ENCODE measurements around the gene TBX1. TPM values are rescaled to one million over a fixed set of nuclear protein-coding genes. Genes with fewer than 3 reads are reported as not detected.
A peak's percentile ranks its signal among the peaks of the same experiment; 100 is the strongest.

Gene TBX1
- total RNA-seq, 1 donor from 2014 or later = 6.8 TPM

DNA sequence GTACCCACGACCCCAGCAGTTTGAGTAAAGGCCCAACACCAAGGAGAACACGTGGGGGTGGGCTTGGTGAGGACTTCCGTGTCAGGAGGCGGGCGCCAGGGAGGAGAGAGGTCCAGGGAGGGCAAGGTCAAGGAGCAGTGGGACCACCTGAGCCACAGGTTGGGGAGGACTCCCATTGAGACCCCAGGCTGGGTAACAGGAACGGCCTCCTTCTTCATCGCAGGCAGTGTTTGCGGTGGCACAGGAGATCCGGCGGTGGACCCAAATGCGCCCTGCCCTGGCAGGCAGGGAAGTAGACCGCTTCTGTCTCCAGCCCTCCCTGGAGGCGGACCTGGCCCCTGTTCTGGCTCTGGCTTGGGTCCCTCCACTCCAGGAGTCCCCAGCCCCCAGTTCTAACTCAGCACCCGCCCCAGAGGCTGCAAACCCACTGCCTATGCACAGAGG, 5.9 kb upstream of the TBX1 start:
- H3K4me1 Mint-ChIP-seq (ENCODE audit: low read depth, unreplicated experiment) = no peaks in the 10 kb centered on the region
- H3K4me3 Mint-ChIP-seq (ENCODE audit: unreplicated experiment) = no peak overlapping the region
- Histone ChIP-seq H3K9me3 (ENCODE audit: insufficient read depth, low read depth, low read length) (no peaks in the 10 kb centered on the region), H3K79me2 (ENCODE audit: insufficient read depth, low read length) (no peaks in the 10 kb centered on the region), H3K9ac (ENCODE audit: low read length) (no peak overlapping the region), H3K4me1 (ENCODE audit: insufficient read depth, low read length) (peaks cover 14% of the 10 kb centered on the region), H2AFZ (ENCODE audit: low read depth, low read length) (no peak overlapping the region), H3K36me3 (ENCODE audit: insufficient read depth, low read length) (no peaks in the 10 kb centered on the region), H3K4me2 (ENCODE audit: low read length) (no peak overlapping the region), H4K20me1 (ENCODE audit: insufficient read depth, low read length) (peaks cover 14% of the 10 kb centered on the region), H3K27ac (ENCODE audit: low read depth, low read length) (no peak overlapping the region), H3K27me3 (ENCODE audit: insufficient read depth, low read length) (peaks cover 65% of the 10 kb centered on the region), H3K4me3 (ENCODE audit: insufficient read depth, low read depth, low read length) (no peak overlapping the region)
- H3K9me3 Mint-ChIP-seq (ENCODE audit: unreplicated experiment) = peaks cover 2% of the 10 kb centered on the region
- peaks cover 54% of the 10 kb centered on the region for H3K27me3 Mint-ChIP-seq (ENCODE audit: low read depth, unreplicated experiment)
- TF ChIP-seq CTCF (IDR thresholded peaks at IDR 0.05; ENCODE audit: insufficient read depth, low read depth, low read length) = no peak
- TF ChIP-seq EZH2 (IDR thresholded peaks at IDR 0.05; ENCODE audit: insufficient read depth, low read length) = no peak
- no peak overlapping the region for H3K27ac Mint-ChIP-seq (ENCODE audit: unreplicated experiment)
- FAIRE-seq = no peak
- H3K36me3 Mint-ChIP-seq (ENCODE audit: low read depth, unreplicated experiment) = no peaks in the 10 kb centered on the region
- DNase-seq (ENCODE audit: low read depth) = no peak

DNA sequence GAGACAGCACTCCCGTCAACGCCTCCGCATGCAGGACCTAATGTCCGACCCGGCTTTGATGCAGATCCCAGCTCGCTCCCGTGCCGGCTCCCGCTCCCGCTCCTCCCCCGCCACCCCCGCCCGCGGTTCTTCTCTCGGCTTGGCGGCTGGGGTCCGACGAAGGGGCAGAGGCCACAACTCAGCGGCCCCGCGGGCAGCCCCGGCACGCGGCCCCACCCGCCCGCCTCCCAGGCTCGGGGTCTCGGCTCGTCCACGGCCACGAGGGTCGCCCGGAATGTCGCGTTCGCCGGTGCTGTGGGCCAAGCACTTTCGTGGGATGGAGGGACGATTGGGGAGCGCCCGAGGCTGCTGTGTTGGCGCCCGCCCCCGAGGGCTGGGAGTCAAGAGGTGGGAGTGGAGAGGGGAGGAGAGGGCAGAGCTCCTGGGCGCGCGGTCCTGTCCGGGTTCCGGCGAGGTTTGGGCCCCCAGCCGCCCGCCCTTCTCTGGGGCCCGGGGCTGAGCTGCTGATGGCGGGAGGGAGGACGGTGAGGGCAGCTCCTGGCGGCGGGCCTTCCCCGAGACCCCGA, 5.3 kb upstream of the TBX1 start:
- H4K20me1 ChIP-seq (ENCODE audit: insufficient read depth, low read length) = peaks cover 19% of the 10 kb centered on the region
- no peaks in the 10 kb centered on the region for H3K36me3 ChIP-seq (ENCODE audit: insufficient read depth, low read length)
- no peak overlapping the region for H3K4me3 Mint-ChIP-seq (ENCODE audit: unreplicated experiment)
- peaks cover 70% of the 10 kb centered on the region for H3K27me3 ChIP-seq (ENCODE audit: insufficient read depth, low read length)
- H3K4me1 Mint-ChIP-seq (ENCODE audit: low read depth, unreplicated experiment) = peaks cover 5% of the 10 kb centered on the region
- no peak overlapping the region for H3K4me3 ChIP-seq (ENCODE audit: insufficient read depth, low read depth, low read length)
- no peaks in the 10 kb centered on the region for H3K9me3 ChIP-seq (ENCODE audit: insufficient read depth, low read depth, low read length)
- H3K79me2 ChIP-seq (ENCODE audit: insufficient read depth, low read length) = no peaks in the 10 kb centered on the region
- no peak overlapping the region for H3K27ac Mint-ChIP-seq (ENCODE audit: unreplicated experiment)
- H3K27me3 Mint-ChIP-seq (ENCODE audit: low read depth, unreplicated experiment) = peaks cover 59% of the 10 kb centered on the region
- TF ChIP-seq CTCF (IDR thresholded peaks at IDR 0.05; ENCODE audit: insufficient read depth, low read depth, low read length) (no peak), EZH2 (IDR thresholded peaks at IDR 0.05; ENCODE audit: insufficient read depth, low read length) (peak; percentile 97)
- peaks cover 6% of the 10 kb centered on the region for H3K9me3 Mint-ChIP-seq (ENCODE audit: unreplicated experiment)
- FAIRE-seq = no peak
- H3K36me3 Mint-ChIP-seq (ENCODE audit: low read depth, unreplicated experiment) = peaks cover 2% of the 10 kb centered on the region
- no peak overlapping the region for H3K9ac ChIP-seq (ENCODE audit: low read length)
- no peak overlapping the region for H3K27ac ChIP-seq (ENCODE audit: low read depth, low read length)
- no peak overlapping the region for H2AFZ ChIP-seq (ENCODE audit: low read depth, low read length)
- DNase-seq (ENCODE audit: low read depth) = no peak
- peaks cover 14% of the 10 kb centered on the region for H3K4me1 ChIP-seq (ENCODE audit: insufficient read depth, low read length)
- H3K4me2 ChIP-seq (ENCODE audit: low read length) = peak overlapping the region; percentile 30

DNA sequence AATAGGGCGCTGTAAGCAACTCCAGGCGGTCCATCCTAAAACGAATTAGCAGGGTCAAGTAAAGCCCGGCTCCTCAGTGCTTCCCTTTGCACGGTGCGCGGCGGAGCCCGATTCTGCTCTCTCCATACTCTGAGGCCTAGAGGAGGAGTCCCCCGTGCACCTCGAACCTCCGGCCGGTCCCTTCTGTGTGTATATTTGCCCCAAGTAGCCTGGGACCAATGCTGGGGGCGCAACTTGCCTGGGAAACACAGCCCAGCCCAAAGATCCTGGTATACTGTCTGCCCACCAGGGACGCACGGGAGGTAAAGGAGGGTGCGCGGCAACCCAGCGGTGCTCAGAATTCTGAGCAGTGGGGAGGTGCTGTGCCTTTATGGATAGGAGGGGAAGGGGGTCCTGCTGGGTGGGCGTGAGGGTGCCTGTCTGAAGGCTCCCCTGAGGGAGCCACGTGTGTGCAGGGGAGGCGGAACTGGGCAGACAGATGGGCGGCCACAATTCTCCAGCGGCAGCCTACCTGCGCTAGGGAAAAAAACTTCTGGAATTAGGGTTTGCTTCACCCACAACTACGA, 4.8 kb upstream of the TBX1 start:
- Mint-ChIP-seq H3K4me1 (ENCODE audit: low read depth, unreplicated experiment) (peaks cover 5% of the 10 kb centered on the region), H3K27me3 (ENCODE audit: low read depth, unreplicated experiment) (peaks cover 60% of the 10 kb centered on the region), H3K27ac (ENCODE audit: unreplicated experiment) (peak overlapping the region; percentile 41), H3K36me3 (ENCODE audit: low read depth, unreplicated experiment) (peaks cover 2% of the 10 kb centered on the region), H3K9me3 (ENCODE audit: unreplicated experiment) (peaks cover 7% of the 10 kb centered on the region), H3K4me3 (ENCODE audit: unreplicated experiment) (no peak overlapping the region)
- DNase-seq (ENCODE audit: low read depth) (no peak), FAIRE-seq (no peak)
- Histone ChIP-seq H3K9me3 (ENCODE audit: insufficient read depth, low read depth, low read length) (no peaks in the 10 kb centered on the region), H3K4me2 (ENCODE audit: low read length) (no peak overlapping the region), H3K9ac (ENCODE audit: low read length) (no peak overlapping the region), H3K36me3 (ENCODE audit: insufficient read depth, low read length) (no peaks in the 10 kb centered on the region), H4K20me1 (ENCODE audit: insufficient read depth, low read length) (peaks cover 19% of the 10 kb centered on the region), H2AFZ (ENCODE audit: low read depth, low read length) (no peak overlapping the region), H3K4me3 (ENCODE audit: insufficient read depth, low read depth, low read length) (no peak overlapping the region), H3K79me2 (ENCODE audit: insufficient read depth, low read length) (no peaks in the 10 kb centered on the region), H3K27ac (ENCODE audit: low read depth, low read length) (no peak overlapping the region), H3K4me1 (ENCODE audit: insufficient read depth, low read length) (peaks cover 13% of the 10 kb centered on the region), H3K27me3 (ENCODE audit: insufficient read depth, low read length) (peaks cover 70% of the 10 kb centered on the region)
- no peak for TF ChIP-seq EZH2 (IDR thresholded peaks at IDR 0.05; ENCODE audit: insufficient read depth, low read length)
- no peak for TF ChIP-seq CTCF (IDR thresholded peaks at IDR 0.05; ENCODE audit: insufficient read depth, low read depth, low read length)

All from astrocyte (in vitro differentiated cells and primary cell).